ENCODE measurements around the gene PLXNC1. TPM values are rescaled to one million over a fixed set of nuclear protein-coding genes. Genes with fewer than 3 reads are reported as not detected.

The PLXNC1 gene
- total and polyA plus RNA-seq, 2 of the 8 experiments (the other 6 are each of a cell fraction or from before 2014, with no cell fraction given) = 0.83 to 2.0 TPM

- TF ChIP-seq KDM4A (IDR thresholded peaks at IDR 0.05; ENCODE audit: low read depth, low read length, severe bottlenecking) (no peak), POLR2A (IDR thresholded peaks at IDR 0.05; ENCODE audit: control extremely low read depth in 1 of 2, low read depth in 2 of 2, low read length in 2 of 2) (no peak), ATF2 (IDR thresholded peaks at IDR 0.05; ENCODE audit: low read length) (no peak), TCF12 (IDR thresholded peaks at IDR 0.05; ENCODE audit: low read depth, low read length) (no peak), POLR2AphosphoS5 (IDR thresholded peaks at IDR 0.05; ENCODE audit: low read depth, low read length) (no peak)
Observed at GRCh38 chr12:94183708-94184379, 35.5 kb downstream of the PLXNC1 start (continued).
